ENCODE results near the gene MYL3. TPM values are rescaled to one million over a fixed set of nuclear protein-coding genes. Genes with fewer than 3 reads are reported as not detected.

MYL3 gene
- polyA plus RNA-seq, 1 experiment: 1.0 TPM

DNA sequence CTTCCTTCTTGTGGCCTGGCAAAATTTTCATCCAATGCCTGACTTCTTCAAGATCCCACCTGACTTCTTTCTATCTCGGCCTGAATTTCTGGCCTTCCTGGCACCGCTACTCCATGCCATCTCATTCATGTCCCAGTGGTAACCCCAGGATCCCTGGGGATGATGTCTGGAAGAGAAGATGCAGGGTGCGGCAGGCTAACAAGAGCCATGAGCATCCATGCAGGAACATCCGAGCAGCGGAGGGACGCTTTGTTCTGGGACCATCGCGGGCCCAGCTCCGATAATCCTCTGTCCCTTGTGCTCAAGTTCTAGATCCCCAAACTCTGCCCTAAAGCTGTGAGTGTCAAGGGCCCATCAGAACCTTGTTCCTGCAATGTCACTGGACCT is 10.9 kb downstream of the MYL3 start:
- Histone ChIP-seq H3K36me3 (ENCODE audit: control insufficient read depth, insufficient read depth, low read length) (no peaks in the 10 kb centered on the region), H3K4me3 (ENCODE audit: low read depth, low read length) (no peak overlapping the region), H3K27me3 (ENCODE audit: control insufficient read depth, insufficient read depth, low read length) (peaks cover 3% of the 10 kb centered on the region; the same call in 1 of the 2 replicates)
- no peak for DNase-seq (ENCODE audit: low read depth)
- POLR2A ChIA-PET: no interaction called here
- CTCF ChIA-PET: interaction anchor here (0.6 to 2.0 kb wide), 3 partner anchors 15 to 469 kb away, joined by 3 to 7 read pairs (median 5); no protein-coding TSS in a partner anchor
- TF ChIP-seq, protein P1, sequence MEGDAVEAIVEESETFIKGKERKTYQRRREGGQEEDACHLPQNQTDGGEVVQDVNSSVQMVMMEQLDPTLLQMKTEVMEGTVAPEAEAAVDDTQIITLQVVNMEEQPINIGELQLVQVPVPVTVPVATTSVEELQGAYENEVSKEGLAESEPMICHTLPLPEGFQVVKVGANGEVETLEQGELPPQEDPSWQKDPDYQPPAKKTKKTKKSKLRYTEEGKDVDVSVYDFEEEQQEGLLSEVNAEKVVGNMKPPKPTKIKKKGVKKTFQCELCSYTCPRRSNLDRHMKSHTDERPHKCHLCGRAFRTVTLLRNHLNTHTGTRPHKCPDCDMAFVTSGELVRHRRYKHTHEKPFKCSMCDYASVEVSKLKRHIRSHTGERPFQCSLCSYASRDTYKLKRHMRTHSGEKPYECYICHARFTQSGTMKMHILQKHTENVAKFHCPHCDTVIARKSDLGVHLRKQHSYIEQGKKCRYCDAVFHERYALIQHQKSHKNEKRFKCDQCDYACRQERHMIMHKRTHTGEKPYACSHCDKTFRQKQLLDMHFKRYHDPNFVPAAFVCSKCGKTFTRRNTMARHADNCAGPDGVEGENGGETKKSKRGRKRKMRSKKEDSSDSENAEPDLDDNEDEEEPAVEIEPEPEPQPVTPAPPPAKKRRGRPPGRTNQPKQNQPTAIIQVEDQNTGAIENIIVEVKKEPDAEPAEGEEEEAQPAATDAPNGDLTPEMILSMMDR (IDR thresholded peaks at IDR 0.05; ENCODE audit: insufficient read depth, low read depth, low read length): no peak

DNA sequence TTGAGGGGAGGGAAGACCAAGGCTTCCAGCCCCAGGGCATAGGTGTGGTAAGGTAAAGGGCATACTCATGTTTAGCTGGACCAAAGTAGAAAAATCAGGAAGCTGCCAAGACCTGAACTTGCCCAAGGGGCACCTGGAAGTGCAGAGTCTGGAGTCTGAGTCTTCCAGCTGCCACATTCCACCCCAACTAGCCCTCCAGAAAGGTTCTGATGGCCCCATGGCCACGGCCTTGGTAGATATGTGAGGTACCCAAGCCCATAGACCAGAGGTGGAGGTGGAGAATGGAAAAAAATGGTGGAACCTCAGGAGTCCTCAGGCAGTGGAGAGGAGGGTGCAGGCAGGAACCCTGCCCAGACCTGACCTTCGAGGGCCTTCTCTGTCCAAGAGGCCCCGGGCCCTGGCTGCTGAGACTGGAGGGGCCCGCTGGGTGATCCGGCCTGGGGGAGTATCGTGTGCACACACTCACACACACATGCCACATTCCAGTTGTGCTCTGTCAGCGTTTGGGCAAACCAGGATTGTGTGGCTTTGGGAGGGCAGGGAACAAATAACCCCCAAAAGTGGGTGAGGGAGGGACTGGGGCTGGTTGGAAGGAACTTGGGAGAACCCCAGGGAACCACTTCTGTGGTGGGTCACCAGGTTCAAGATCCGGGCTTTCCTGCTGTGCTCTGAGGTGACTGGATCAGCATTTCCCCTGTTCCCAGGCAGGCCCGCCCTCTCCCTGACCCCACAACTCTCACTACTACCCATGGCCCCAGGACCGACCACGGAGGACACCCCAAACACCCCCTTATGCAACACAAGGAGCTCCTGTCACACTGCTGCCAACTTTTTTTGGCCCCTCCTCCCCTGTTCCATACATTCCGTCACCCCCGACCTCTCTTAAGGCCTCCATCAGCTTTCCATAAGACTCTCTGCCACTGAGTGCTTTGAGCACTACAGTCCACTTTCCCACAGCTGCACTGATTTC is 11.6 kb downstream of the MYL3 start:
- POLR2A ChIA-PET: no interaction called here
- CTCF ChIA-PET: interaction anchor here (0.6 to 4.8 kb wide), 5 partner anchors 11 to 469 kb away, joined by 3 to 14 read pairs (median 5); partner anchors contain the start of gene MYL3
- Histone ChIP-seq H3K4me3 (ENCODE audit: low read depth, low read length) (no peak overlapping the region), H3K27me3 (ENCODE audit: control insufficient read depth, insufficient read depth, low read length) (peaks cover 2% of the 10 kb centered on the region; the same call in 1 of the 2 replicates), H3K36me3 (ENCODE audit: control insufficient read depth, insufficient read depth, low read length) (no peaks in the 10 kb centered on the region)
- TF ChIP-seq, protein P1 (IDR thresholded peaks at IDR 0.05; ENCODE audit: insufficient read depth, low read depth, low read length): no peak
- DNase-seq (ENCODE audit: low read depth): no peak

DNA sequence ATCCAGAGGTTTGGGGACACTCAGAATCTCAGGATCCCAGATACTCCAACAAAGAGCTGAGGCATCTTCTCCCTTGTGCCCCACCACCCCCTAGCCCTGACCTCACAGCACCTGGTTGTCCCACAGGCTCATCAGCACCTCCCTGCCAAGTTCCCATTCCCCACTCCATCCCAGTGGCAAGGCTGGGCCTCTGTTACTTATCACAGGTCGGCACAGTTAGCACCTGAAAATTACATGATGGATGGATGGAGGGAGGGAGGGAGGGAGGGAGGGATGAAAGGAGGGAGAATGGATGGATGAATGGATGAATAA is 12.8 kb downstream of the MYL3 start:
- no peaks in the 10 kb centered on the region for H3K36me3 ChIP-seq (ENCODE audit: control insufficient read depth, insufficient read depth, low read length)
- no peak overlapping the region for H3K4me3 ChIP-seq (ENCODE audit: low read depth, low read length)
- DNase-seq (ENCODE audit: low read depth): no peak
- TF ChIP-seq, protein P1 (IDR thresholded peaks at IDR 0.05; ENCODE audit: insufficient read depth, low read depth, low read length): no peak
- POLR2A ChIA-PET: no interaction called here
- H3K27me3 ChIP-seq (ENCODE audit: control insufficient read depth, insufficient read depth, low read length): peaks cover 2% of the 10 kb centered on the region; the same call in 1 of the 2 replicates
- CTCF ChIA-PET: interaction anchor here (1.1 to 4.8 kb wide), 5 partner anchors 9 to 45 kb away, joined by 4 to 21 read pairs (median 11); partner anchors contain the start of gene MYL3

DNA sequence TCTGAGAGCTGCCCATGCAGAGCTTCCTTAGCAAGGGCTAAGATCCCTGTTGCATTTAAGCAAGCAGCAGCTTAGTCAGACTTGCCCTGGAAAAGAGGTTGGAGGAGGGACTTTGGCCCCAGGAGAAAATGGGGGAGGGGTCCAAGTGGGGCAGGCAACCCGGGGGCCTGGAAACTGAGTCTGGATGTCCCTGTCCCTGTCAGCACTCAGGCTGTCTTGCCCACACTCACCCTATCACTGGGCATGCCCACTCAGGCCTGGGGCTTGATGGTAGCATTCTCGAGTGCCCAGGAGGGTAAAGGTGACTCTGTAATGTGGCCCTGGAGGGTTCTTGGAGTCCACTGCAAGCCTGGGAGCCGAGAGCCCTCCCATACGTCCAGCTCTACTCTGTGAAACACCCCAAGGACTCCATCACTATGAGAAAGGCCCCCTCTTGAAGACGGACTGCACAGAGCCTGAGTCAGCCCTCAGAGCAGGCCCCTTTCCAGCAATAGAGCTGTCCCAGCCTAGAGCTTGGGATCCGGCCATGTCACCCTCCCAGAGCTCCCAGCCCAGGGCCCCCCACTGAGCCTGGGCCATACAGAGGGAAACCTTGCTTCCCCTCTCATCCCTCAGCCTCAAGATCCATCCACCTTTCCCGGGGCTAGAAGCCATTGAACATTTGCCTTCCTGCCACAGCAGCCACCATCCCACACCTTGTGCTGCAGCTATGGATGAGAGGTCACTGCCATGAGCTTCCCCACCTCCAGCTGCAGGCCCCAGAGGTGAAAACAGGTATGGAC is 13.4 kb downstream of the MYL3 start:
- H3K36me3 ChIP-seq (ENCODE audit: control insufficient read depth, insufficient read depth, low read length): no peaks in the 10 kb centered on the region
- H3K4me3 ChIP-seq (ENCODE audit: low read depth, low read length): no peak overlapping the region
- CTCF ChIA-PET: interaction anchor here (0.9 to 4.8 kb wide), 10 partner anchors 10 to 144 kb away, joined by 3 to 21 read pairs (median 4); partner anchors contain the start of gene MYL3
- H3K27me3 ChIP-seq (ENCODE audit: control insufficient read depth, insufficient read depth, low read length): peaks cover 2% of the 10 kb centered on the region; the same call in 1 of the 2 replicates
- no peak for DNase-seq (ENCODE audit: low read depth)
- TF ChIP-seq, protein P1 (IDR thresholded peaks at IDR 0.05; ENCODE audit: insufficient read depth, low read depth, low read length): no peak
- POLR2A ChIA-PET: no interaction called here

Data from BJ (cell line).